Measurements from ENCODE around the gene RAB31.

- TF ChIP-seq EP300 (IDR thresholded peaks at IDR 0.05) (no peak), POLR2A (IDR thresholded peaks at IDR 0.05; ENCODE audit: low read depth) (no peak), POLR2AphosphoS5 (IDR thresholded peaks at IDR 0.05) (no peak)
- TF ChIP-seq, protein P1, sequence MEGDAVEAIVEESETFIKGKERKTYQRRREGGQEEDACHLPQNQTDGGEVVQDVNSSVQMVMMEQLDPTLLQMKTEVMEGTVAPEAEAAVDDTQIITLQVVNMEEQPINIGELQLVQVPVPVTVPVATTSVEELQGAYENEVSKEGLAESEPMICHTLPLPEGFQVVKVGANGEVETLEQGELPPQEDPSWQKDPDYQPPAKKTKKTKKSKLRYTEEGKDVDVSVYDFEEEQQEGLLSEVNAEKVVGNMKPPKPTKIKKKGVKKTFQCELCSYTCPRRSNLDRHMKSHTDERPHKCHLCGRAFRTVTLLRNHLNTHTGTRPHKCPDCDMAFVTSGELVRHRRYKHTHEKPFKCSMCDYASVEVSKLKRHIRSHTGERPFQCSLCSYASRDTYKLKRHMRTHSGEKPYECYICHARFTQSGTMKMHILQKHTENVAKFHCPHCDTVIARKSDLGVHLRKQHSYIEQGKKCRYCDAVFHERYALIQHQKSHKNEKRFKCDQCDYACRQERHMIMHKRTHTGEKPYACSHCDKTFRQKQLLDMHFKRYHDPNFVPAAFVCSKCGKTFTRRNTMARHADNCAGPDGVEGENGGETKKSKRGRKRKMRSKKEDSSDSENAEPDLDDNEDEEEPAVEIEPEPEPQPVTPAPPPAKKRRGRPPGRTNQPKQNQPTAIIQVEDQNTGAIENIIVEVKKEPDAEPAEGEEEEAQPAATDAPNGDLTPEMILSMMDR (IDR thresholded peaks at IDR 0.05) = no peak
Observed at GRCh38 chr18:9681217-9681616, 26.9 kb upstream of the RAB31 start.

Measured in esophagus muscularis mucosa (tissue), 4 donors.